Measurements from ENCODE around the gene ADH1B.
"Not testable (repeated sequence)": the region's sequence is repeated elsewhere in the genome, so short reads cannot be mapped to it uniquely, and the experiment has no call there.

The ADH1B gene

DNA sequence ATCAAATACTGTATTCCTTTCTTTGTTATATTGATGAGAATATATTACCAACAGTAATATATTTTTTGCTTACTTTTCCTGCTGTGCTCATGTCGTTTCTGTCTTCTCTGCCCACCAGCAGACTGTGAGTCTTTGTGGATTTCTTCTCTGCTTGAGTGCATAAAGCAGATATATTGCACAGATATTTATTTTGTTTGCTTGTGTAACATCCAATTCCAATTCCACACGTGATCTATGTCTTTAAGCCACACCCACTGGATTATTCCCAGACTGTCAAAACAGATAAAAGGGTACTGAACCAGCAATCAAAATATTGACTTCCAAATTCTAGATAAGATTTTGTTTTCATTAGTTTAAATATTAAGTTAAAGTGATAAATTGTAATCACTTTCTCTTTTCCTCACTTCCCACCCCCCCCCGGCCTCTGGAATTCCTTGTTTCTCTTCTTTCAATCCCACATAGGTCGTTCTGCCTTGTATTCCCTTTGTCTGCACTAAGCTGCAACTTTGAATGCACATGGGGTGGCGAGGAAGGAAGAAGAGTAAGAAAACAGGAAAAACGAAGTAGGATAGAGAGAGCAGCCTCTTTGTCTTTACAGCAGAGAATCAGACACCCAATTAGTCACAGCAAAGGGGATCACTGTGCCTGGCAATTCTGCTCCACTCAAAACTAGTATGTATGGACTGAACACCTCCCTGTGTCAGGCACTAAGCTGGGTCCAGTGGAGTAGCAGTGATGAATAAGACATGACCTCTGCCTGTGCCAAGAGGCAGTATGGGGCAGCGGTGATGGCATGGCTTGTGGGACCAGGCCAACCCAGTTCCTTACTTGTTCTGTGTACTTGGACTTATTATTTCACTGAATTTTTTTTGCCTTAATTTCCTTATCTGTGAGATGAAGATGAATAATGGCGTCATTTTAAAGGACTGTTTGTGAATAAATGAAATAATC lies at the start of gene ADH1B:
ADH1B (minus strand) TSS at position 161 of the 951 bp plus-strand sequence; CDS start at position 91, 70 bp downstream.
- no peak for DNase-seq (ENCODE audit: low read depth)

DNA sequence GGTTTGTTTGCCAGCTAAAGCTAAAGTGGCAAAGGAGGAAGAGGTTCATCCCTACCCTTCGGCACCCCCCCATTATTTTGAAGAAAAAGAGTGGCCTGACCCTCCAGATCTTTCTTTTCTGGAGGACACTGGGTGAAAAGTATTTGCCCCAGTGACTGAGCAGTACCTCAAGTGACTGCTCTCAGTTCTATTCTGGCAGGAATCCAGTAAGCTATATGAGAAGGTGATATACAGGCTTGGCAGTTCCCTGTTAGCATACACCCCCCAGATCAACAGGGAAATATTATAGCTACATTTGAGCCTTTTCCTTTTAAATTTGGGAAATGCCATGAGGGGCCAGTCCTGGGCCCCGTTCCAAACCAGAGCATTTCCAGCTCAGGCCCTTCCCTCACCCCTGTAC lies 46.6 kb upstream of the ADH1B start:
- not testable (repeated sequence) for DNase-seq (ENCODE audit: low read depth)

- DNase-seq (ENCODE audit: low read depth), result no peak
Measured at GRCh38 chr4:99366491-99366890, 45.3 kb upstream of the ADH1B start.

DNA sequence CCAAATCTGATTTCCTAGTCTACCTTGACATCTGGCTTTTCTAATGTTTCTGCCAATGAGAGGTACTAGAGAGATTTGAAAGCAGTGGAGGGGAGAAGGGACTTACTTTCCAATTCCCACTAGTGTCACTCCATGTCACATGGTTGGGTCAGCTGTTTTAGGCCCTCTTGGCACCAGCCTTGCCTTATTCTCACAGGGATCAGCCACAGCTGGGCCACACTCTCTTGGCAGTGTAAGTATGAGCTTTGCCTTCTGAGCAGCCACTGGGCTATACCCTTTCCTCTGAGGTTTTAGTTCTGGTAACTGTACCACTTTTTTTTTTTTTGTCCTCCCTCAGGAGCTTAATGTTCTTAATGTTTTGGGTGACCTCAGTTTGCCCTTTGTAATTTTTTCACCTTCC lies 41.6 kb upstream of the ADH1B start:
- no peak for DNase-seq (ENCODE audit: low read depth)

DNA sequence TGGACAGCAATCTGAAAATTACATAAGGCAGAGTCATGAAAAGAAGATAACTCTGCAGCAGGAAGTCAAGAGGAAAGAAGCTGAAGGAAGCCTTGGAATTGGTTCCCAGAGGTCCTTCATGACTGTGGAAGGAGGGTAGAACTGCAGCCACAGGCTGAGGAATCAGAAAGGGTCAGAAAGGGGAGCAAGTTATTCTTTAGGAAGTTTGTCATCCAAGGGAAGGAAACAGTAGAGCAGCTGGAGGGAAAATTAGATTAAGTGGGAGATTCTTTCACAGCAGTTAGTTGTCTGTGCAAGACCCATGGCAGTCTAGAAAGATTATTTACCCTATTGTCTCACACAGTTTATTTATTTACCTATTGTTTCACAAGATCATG lies 40.7 kb upstream of the ADH1B start:
- no peak for DNase-seq (ENCODE audit: low read depth)

- no peak for DNase-seq (ENCODE audit: low read depth)
Measured at GRCh38 chr4:99361268-99361898, 40.2 kb upstream of the ADH1B start.

- no peak for DNase-seq (ENCODE audit: low read depth)
Measured at GRCh38 chr4:99359480-99360204, 38.4 kb upstream of the ADH1B start.

GRCh38 chr4:99357948-99358347 lies 36.7 kb upstream of the ADH1B start:
- DNase-seq (ENCODE audit: low read depth), result no peak

DNA sequence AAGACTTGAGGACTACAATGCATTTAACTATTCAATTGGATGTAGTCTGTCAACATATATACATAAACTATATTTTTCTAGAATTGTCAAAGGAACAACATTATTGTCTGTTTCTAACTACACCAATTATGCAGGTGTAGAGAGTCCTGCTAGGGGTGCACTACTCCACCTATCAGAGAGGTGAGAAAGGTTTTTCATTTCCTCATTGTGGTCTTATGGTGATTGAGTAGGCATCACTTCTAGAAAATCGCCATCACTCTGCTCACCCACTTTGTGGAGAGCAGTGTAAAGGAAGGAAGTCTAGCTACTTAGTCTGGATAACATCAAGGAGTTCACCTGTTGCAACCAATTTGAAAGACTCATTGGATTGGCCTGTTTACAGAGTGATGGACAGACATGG lies 35.8 kb upstream of the ADH1B start:
- DNase-seq (ENCODE audit: low read depth), result no peak

GRCh38 chr4:99356149-99356548 lies 34.9 kb upstream of the ADH1B start:
- DNase-seq (ENCODE audit: low read depth), result not testable (repeated sequence)

GRCh38 chr4:99352602-99353537 lies 31.7 kb upstream of the ADH1B start, which contains the start of gene ADH1C:
Gene ADH1C (minus strand): TSS chr4:99352746. CDS start chr4:99352675, 71 bp downstream.
- DNase-seq (ENCODE audit: low read depth), result no peak

DNA sequence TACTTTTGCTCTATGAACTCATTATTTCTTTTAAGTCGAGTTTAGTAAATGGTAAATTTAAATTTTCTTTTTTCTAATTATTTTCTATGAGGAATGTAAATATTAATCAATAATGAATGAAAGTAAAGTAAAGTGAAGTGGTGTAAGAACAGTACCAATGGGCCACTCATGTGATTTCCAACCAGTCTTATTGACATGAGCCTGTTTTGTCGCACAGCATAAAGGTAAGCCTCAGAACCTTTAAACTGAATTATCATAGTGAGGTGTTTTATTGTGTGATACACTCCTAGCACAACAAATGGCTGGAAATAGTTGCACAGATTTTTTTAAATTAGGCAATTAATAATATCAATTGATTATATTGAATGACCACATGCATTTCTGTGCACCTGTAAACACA lies 30.3 kb upstream of the ADH1B start:
- DNase-seq (ENCODE audit: low read depth), result no peak

DNA sequence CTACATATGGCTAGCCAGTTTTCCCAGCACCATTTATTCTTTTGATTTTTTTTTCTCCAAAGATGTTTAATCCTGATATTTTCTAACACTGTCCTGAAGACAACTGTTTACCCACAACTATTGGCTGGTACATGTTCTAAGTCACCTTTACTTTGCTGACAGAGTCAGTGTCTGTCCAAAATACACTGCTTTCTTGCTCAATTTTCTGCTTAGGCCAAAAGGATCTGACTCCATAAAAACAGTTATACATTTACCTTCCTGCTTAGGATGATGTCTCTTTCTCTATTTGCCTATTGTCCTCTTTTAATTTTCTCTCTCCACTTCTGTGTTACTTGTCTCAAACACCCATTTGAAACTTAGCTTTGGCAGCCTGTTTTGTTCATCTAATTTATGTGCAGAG lies 28.1 kb upstream of the ADH1B start:
- DNase-seq (ENCODE audit: low read depth), result no peak

DNA sequence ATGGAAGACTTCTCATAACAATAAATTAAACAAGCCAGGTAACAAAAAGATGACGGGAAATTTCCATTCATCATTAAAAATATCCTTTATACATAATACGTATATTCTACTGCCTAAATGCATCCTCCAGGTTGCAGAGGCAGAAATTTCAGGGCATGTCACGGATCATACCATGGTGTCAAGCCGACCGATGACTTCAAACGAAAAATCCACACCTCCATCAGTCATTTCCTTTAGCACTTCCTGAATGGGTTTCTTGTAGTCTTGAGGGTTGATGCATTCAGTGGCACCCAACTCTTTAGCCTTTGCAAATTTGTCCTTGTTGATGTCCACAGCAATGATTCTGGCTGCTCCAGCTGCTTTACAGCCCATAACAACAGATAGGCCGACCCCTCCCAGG lies 21.4 kb upstream of the ADH1B start:
- not testable (repeated sequence) for DNase-seq (ENCODE audit: low read depth)

DNA sequence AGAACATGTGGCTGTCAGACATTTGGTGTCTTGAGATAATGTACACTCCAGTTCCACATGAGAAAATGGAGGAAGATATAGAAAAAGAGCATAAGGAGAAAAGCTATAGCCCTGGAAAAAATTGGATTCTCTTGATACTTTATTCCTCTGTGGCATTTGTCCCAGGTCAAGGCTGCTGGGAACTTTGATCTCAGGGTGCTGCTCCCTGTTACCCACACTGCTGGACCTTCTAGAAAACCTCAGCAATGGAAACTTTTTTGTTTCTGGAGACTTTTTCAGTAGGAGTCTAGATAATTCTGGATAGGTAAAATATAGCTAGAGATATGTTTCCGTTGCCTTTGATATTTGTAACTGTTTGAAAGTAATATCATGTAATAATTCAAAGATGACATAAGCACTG lies 20.2 kb upstream of the ADH1B start:
- no peak for DNase-seq (ENCODE audit: low read depth)

DNA sequence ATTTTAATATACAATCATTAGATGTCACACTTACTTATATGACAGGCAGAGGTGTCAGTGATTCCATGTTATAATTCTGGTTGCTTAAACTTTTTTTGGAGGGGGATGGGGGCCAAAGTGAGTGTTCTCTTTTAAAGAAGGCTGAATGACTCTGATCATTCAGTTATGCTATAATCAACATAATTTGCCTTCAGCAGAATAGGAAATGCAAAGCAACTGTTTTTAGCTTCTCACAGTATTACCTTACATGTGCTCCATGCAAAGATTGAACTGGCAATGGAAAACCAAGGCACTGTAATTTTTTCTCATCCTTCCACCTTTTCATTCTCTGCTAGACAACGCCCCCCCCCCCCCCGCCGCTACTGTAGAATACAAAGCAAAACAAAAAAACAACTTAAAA lies 18.0 kb upstream of the ADH1B start:
- no peak for DNase-seq (ENCODE audit: low read depth)

DNA sequence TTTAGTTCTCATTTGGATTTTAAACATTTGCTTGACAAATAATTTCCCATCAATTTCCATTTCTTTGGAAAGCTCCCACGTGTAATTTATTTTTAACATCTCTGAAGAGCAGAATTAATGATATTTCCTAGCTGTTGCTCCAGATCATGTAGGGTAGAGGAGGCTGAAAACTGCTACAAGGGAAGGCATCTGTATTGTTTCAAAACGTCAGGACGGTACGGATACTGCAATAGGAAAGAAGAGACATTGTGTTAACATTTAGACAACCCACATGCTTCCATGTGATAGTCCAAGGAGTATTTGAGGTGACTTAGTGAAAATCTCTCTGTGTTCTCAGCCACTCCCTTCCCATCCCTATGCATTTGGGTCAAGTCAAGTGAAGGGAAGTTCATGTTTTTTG lies 15.4 kb upstream of the ADH1B start:
- no peak for DNase-seq (ENCODE audit: low read depth)

GRCh38 chr4:99334880-99335279 lies 13.7 kb upstream of the ADH1B start:
- DNase-seq (ENCODE audit: low read depth), result no peak

DNA sequence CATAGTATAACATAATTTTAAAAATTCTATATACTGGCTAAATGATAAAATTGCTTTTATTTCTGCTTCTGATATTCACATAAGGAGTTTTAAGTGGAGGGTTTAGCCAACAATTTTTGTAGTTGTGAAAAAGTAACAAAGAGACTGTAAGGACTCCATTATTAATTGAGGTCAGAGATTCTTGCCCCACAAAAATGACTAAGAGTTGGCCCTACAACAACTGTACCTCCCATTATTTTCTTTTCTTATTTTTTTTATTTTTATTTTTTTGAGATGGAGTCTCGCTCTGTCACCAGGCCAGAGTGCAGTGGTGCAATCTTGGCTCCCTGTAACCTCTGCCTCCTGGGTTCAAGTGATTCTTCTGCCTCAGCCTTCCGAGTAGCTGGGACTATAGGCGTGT lies 9.4 kb upstream of the ADH1B start:
- DNase-seq (ENCODE audit: low read depth), result no peak

GRCh38 chr4:99329876-99330275 lies 8.7 kb upstream of the ADH1B start:
- no peak for DNase-seq (ENCODE audit: low read depth)

DNA sequence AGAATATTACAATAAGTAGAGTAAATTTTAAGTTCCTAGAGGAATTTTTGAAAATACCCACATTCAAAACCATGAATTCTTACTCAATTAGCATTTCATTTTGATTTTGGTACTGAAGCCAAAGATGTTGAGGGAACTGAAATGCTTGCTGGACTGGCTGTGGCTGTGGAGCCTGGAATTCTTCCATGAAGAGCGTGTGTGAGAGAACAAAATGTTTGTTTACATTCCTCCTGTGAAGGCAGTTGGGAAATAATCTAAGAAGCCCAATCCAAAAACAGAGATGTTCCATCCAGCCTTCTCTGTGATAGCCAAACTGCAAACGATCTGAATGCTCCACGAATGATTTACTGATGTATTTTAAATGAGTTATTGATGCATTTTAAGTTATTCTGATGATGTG lies 3.8 kb upstream of the ADH1B start:
- DNase-seq (ENCODE audit: low read depth), result no peak

DNA sequence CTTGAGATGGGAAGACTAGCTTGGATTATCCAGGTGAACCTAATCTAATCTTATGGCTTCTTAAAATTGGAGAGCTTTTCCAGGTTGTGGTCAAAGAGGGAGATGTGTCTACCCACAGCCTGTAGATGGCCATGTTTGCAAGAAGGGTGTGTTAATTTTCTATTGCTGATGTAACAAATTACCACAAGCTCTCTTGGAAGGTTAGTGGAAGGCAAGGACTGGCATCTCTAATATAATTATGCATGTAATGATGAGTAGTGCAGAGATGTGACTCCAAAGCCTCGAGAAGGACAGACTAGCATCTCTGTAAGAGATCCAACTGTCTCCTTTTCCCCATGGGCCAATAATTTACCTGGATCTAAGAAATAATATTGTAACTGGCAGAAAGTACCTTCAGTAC lies 3.2 kb upstream of the ADH1B start:
- DNase-seq (ENCODE audit: low read depth), result no peak
